ENCODE measurements around the gene TBC1D3L. TPM values are rescaled to one million over a fixed set of nuclear protein-coding genes. Genes with fewer than 3 reads are reported as not detected.
"Not testable (repeated sequence)": the region's sequence is repeated elsewhere in the genome, so short reads cannot be mapped to it uniquely, and the experiment has no call there.

Gene TBC1D3L
- 1.4 and 6.3 TPM in 2 replicates for total RNA-seq

- DNase-seq (ENCODE audit: low read depth), result not testable (repeated sequence)
Measured at GRCh38 chr17:37988960-37989359, at the start of gene TBC1D3L. TSS of gene TBC1D3L (minus strand) at chr17:37989060. CDS start at chr17:37987520, 1,540 bp downstream.

DNA sequence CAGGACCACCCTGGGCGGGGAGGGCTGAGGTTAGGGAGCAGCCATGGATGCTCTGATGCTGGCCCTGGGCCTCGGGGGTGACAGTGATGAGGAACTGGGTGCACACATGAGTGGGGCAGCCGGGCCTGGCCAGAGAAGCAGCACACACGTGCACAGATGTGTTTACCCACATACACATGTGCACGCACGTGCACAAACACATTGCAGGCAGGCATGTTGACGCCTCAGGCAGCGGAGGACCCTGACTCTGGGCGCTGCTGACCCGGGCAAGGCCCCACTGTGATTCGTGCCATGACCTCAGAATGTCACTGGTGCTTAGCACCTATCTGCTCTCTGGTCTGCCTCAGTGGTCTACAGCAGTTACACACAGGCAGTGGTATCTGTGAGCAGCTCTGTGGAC is 14.8 kb upstream of the TBC1D3L start, which contains the start of gene TBC1D3D:
TBC1D3D (plus strand) TSS at position 301 of the 400 bp plus-strand sequence. CDS start 1,585 bp downstream, outside the sequence.
- DNase-seq (ENCODE audit: low read depth), result not testable (repeated sequence)

Other genes with a start within 250 kb of the TBC1D3L start
- 16.8 and 87.9 TPM in 2 replicates for gene HNF1B, start 244.0 kb downstream of the TBC1D3L start, total RNA-seq
- not detected in 2 replicates for gene TBC1D3K, start 64.6 kb downstream of the TBC1D3L start, total RNA-seq
- gene TBC1D3D, start 14.9 kb upstream of the TBC1D3L start, total RNA-seq, result 2.6 TPM in 1 of 2 replicates, not detected in the other
- not detected in 2 replicates for gene TBC1D3C, start 79.6 kb upstream of the TBC1D3L start, total RNA-seq
- not detected in 2 replicates for gene TBC1D3E, start 138.9 kb upstream of the TBC1D3L start, total RNA-seq
- not detected in 2 replicates for gene TBC1D3, start 203.5 kb upstream of the TBC1D3L start, total RNA-seq

Measured in renal cortical epithelial cell (primary cell).